Colonic mucosa (tissue), 4 donors: ENCODE results near the gene PALB2. TPM values are rescaled to one million over a fixed set of nuclear protein-coding genes. Genes with fewer than 3 reads are reported as not detected.

ENCODE experiments used
- DNase-seq: peaks from one replicate; pipeline ENCODE4 v3.0.0-alpha.2; 2020
- H3K27ac ChIP-seq: fragments of 200-600 bp; one replicate; pipeline ENCODE4 v1.8.0; 2021
- H3K27me3 ChIP-seq: fragments of 200-600 bp; one replicate; pipeline ENCODE4 v1.8.0; 2021
- H3K36me3 ChIP-seq: fragments of 200-600 bp; one replicate; pipeline ENCODE4 v1.8.0; 2021
- H3K4me1 ChIP-seq: fragments of 200-600 bp; one replicate; pipeline ENCODE4 v1.8.0; 2021; ENCODE audit warnings: mild to moderate bottlenecking
- H3K4me3 ChIP-seq: fragments of 200-600 bp; one replicate; pipeline ENCODE4 v1.8.0; 2021
- H3K9ac ChIP-seq, 2 donors: one replicate each; pipeline ENCODE4 v1.7.0; 2013; ENCODE audit warnings: control low read depth in 2 of 2, low read depth in 2 of 2, low read length in 2 of 2
- H3K9me3 ChIP-seq: fragments of 200-600 bp; one replicate; pipeline ENCODE4 v1.8.0; 2021
- intact Hi-C: fragments of 100-400 bp; cut with DNase I; formaldehyde crosslinking; loops from one replicate; pipeline ENCODE4 v1.14.1; 2022
- total RNA-seq, 2 donors: library from RNA; stranded (reverse); fragmentation: NEBNext Ultra II Directional in 1 of 2; extraction: Animal tissue kit (Norgen Biotek cat#: 25700) in 1 of 2; gene quantifications; one replicate each; pipeline ENCODE4 v1.2.1, GENCODE V29; 2021
- TF ChIP-seq, protein P1 (sequence below): fragments of 200-600 bp; IDR thresholded peaks from one replicate; pipeline ENCODE4 v1.8.0; 2022; ENCODE audit warnings: antibody characterized with exemption, mild to moderate bottlenecking
- donor health status: healthy.
- donor health status: DM: no; HTN: no; CAD: no.
- donor health status: DM: no; HTN: no; CAD: no.

Gene PALB2
- total RNA-seq, 2 donors from 2014 or later: 8.2 to 13.3 TPM

DNA sequence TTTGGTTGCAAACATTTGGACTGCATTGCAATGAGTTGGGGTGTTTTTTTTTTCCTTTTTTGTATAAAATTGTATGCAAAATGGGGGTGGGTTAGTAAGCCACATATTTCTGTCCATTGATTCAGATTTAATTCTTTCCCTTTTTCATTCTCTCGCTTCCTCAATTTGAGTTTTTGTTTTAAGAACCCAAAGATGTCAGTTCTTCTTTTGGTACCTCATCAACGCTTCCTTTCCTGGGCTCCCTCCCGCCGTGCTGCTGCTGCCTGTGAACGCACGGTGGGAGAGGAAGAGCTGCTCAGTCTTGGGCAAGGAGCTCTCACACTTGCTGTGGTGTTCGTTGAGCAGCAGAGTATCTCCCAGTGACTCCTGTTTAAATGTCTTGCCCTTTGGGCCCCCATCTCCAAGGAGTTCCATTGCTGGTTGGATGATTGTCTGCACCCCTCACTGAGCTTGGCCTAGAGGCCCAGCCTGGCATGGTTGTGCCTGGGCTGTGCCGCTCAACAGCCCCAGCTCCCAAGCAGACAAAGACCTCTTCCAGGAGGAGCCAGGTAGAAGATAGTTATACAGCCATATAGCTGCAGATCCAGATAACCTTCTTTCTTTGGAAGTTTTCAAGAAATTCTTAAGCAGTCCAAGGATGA lies 70.0 kb downstream of the PALB2 start:
- Histone ChIP-seq H3K4me3 (no peak overlapping the region), H3K27ac (no peak overlapping the region), H3K4me1 (no peaks in the 10 kb centered on the region), H3K36me3 (peaks cover 6% of the 10 kb centered on the region), H3K9me3 (no peaks in the 10 kb centered on the region), H3K9ac (no peak overlapping the region), H3K27me3 (no peaks in the 10 kb centered on the region)
- DNase-seq: no peak
- intact Hi-C loops: no loop called here
- TF ChIP-seq, protein P1, sequence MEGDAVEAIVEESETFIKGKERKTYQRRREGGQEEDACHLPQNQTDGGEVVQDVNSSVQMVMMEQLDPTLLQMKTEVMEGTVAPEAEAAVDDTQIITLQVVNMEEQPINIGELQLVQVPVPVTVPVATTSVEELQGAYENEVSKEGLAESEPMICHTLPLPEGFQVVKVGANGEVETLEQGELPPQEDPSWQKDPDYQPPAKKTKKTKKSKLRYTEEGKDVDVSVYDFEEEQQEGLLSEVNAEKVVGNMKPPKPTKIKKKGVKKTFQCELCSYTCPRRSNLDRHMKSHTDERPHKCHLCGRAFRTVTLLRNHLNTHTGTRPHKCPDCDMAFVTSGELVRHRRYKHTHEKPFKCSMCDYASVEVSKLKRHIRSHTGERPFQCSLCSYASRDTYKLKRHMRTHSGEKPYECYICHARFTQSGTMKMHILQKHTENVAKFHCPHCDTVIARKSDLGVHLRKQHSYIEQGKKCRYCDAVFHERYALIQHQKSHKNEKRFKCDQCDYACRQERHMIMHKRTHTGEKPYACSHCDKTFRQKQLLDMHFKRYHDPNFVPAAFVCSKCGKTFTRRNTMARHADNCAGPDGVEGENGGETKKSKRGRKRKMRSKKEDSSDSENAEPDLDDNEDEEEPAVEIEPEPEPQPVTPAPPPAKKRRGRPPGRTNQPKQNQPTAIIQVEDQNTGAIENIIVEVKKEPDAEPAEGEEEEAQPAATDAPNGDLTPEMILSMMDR: no peak

DNA sequence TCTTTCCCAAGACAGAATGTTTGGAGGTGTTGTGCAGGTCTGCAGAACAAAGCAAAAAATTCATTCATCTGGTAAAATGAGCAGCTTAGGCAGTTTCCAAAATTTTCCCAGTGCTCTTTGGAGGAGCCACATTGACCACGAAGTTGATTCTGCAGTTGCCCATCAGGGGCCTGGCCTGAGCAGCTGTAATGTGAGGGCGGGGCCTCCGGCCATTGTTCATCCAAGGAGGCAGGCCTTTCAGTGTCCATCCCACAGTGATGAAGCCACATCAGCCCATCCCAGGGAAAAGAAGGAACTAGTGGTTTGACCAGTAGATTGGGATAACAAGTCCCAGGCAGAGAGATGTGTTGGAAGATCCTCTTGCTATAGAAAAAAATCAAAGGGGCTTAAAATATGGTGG lies 73.5 kb downstream of the PALB2 start:
- Histone ChIP-seq H3K27ac (no peak overlapping the region), H3K9ac (no peak overlapping the region), H3K27me3 (no peaks in the 10 kb centered on the region), H3K9me3 (no peaks in the 10 kb centered on the region), H3K36me3 (peaks cover 23% of the 10 kb centered on the region), H3K4me1 (no peaks in the 10 kb centered on the region), H3K4me3 (no peak overlapping the region)
- intact Hi-C loops: no loop called here
- TF ChIP-seq, protein P1: no peak
- DNase-seq: no peak

DNA sequence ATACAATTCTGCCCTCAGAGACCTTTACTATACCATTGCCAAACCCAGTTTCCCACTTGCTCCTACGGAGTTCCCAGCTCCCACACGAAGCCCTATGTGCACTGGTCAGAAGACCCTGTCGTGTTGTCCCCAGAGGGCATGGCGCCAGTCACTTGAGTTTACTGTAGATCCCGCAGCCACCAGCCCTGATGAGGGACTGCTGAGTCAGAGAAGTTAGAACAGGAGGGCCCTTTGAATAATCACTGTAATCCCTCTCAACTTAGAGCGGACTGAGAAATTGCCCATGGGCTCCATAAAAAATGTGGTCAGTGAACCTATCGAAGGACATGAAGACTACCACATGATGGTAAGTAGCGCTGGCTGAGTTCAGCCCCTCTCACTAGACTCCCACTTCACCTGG lies 74.4 kb downstream of the PALB2 start:
- no peaks in the 10 kb centered on the region for H3K27me3 ChIP-seq
- no peak overlapping the region for H3K4me3 ChIP-seq
- TF ChIP-seq, protein P1: no peak
- no peak overlapping the region for H3K27ac ChIP-seq
- no peak for DNase-seq
- intact Hi-C loops: no loop called here
- no peak overlapping the region for H3K9ac ChIP-seq
- H3K9me3 ChIP-seq: no peaks in the 10 kb centered on the region
- peaks cover 23% of the 10 kb centered on the region for H3K36me3 ChIP-seq
- H3K4me1 ChIP-seq: no peaks in the 10 kb centered on the region

DNA sequence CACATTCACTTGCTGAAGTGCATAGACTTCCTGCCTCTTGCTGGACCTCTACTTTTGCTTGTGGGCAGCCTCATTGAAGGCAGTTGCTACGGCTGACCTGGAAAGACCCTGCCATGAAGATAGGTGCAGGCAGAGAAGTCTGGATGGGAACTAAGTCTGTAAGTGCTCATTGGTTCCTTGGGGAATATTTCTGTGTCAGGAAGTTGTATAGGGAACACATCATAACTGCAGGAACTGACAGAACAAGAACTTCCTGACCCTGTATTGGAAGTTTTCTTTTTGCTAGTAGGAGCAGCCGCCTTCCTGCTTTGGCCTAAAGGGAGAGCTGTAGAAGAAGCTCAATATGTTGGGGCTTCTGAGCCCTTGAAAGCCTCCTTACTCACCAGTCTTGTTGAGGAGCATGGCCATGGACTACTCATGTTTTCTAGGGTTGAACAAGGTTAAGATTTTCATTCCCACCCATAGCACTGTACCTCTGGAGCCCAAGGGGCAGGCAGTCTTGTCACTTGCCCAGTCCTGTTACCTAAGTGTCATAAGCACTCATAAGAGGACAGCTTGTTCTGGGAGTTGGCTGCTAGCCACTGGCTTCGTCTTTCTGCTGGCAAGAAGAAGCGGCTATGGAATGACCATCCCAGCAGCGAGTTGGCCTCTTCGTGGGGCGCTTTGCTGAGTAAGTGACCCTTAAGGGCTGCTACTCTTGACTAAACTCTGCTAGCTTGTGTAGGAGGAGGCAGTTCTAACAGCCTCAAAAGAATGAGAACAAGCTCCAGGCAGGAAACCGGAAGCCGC lies 76.3 kb downstream of the PALB2 start:
- H3K9me3 ChIP-seq: no peaks in the 10 kb centered on the region
- no peak overlapping the region for H3K9ac ChIP-seq
- DNase-seq: no peak
- TF ChIP-seq, protein P1: no peak
- no peak overlapping the region for H3K27ac ChIP-seq
- H3K27me3 ChIP-seq: no peaks in the 10 kb centered on the region
- no peak overlapping the region for H3K4me3 ChIP-seq
- intact Hi-C loops: no loop called here
- peaks cover 29% of the 10 kb centered on the region for H3K36me3 ChIP-seq
- no peaks in the 10 kb centered on the region for H3K4me1 ChIP-seq

DNA sequence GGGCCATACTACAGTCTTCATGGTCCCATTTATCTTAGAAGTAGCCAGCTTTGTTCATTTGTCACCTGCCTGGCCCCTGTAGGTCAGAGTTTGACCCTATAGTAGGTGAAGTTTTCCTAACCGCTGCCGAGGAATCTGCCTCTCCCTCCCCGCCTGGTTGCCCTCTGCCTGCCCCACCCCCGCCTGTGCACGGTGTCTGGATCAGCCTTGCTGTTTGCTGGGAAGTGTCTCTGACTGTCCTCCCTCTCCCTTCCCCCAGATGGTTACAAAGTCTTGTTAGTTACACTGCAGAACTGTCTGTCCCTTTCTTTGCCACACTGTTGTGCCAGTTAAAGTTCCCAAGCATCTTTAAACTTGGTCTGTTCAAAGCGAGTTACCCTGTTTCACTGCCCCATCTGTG lies 77.9 kb downstream of the PALB2 start:
- Histone ChIP-seq H3K4me3 (no peak overlapping the region), H3K36me3 (peaks cover 23% of the 10 kb centered on the region), H3K9me3 (no peaks in the 10 kb centered on the region), H3K4me1 (no peaks in the 10 kb centered on the region), H3K27ac (no peak overlapping the region), H3K27me3 (no peaks in the 10 kb centered on the region), H3K9ac (no peak overlapping the region)
- TF ChIP-seq, protein P1: no peak
- intact Hi-C loops: no loop called here
- no peak for DNase-seq
